Kidney (tissue), 14 donors: ENCODE results near the gene CRYZL1. TPM values are rescaled to one million over a fixed set of nuclear protein-coding genes. Genes with fewer than 3 reads are reported as not detected.

Experiments
- DNase-seq, 5 donors: peaks; one replicate each; pipeline ENCODE4 v3.0.0-alpha.2; 2013 to 2020
- FAIRE-seq: peaks from 2 replicates; lab custom pipeline; 2012; peaks lifted over from hg19 to GRCh38; lab: Jason Lieb, UNC
- H3K27ac ChIP-seq, 2 donors: one replicate each; pipeline ENCODE4 v1.7.0; 2013; ENCODE audit warnings: low read depth in 2 of 2, low read length in 2 of 2, inconsistent platforms in 1 of 2
- H3K27me3 ChIP-seq: one replicate; pipeline ENCODE4 v1.7.1; 2013; ENCODE audit warnings: low read length, inconsistent platforms; ENCODE audit not compliant: control insufficient read depth, insufficient read depth
- H3K36me3 ChIP-seq, 3 donors: one replicate each; pipeline versions ENCODE4 v1.7.0 to v1.7.1; 2013; ENCODE audit warnings: low read length in 3 of 3, control low read depth in 1 of 3, inconsistent platforms in 1 of 3; ENCODE audit not compliant: insufficient read depth in 3 of 3, control insufficient read depth in 2 of 3
- H3K4me1 ChIP-seq, 3 donors: one replicate each; pipeline versions ENCODE4 v1.7.0 to v1.7.1; 2013; ENCODE audit warnings: low read length in 3 of 3, inconsistent platforms in 1 of 3, low read depth in 1 of 3; ENCODE audit not compliant: control insufficient read depth in 2 of 3, insufficient read depth in 2 of 3
- H3K4me3 ChIP-seq, 3 donors: one replicate each; pipeline versions ENCODE4 v1.7.0 to v1.8.1; 2013; ENCODE audit warnings: low read length in 3 of 3, control low read depth in 1 of 3, inconsistent platforms in 1 of 3
- H3K9ac ChIP-seq, 3 donors: one replicate each; pipeline versions ENCODE4 v1.7.0 to v1.7.1; 2013; ENCODE audit warnings: low read length in 3 of 3, control low read depth in 1 of 3, inconsistent platforms in 1 of 3
- H3K9me3 ChIP-seq, 3 donors: one replicate each; pipeline versions ENCODE4 v1.7.0 to v1.7.1; 2013; ENCODE audit warnings: low read length in 3 of 3, control low read depth in 1 of 3, inconsistent platforms in 1 of 3; ENCODE audit not compliant: control insufficient read depth in 2 of 3, insufficient read depth in 1 of 3
- CTCF ChIP-seq: IDR thresholded peaks from 3 replicates; pipeline ENCODE4 v1.5.1; 2012; ENCODE audit warnings: mild to moderate bottlenecking, moderate library complexity, borderline replicate concordance; ENCODE audit not compliant: insufficient read depth; ENCODE audit errors: extremely low read depth
- intact Hi-C: fragments of 100-400 bp; cut with DNase I; formaldehyde crosslinking; loops from one replicate; pipeline ENCODE4 v1.11.1; 2022
- polyA plus RNA-seq: library from polyadenylated mRNA; stranded (reverse); fragments of 350-450 nt; fragmentation: Illumina TruSeq; extraction: RNeasy Lipid Tissue Mini Kit (QIAGEN cat#74804); gene quantifications from one replicate; pipeline ENCODE4 v1.2.3, GENCODE V29; 2014; ENCODE audit warnings: low read depth, low replicate concordance; ENCODE audit not compliant: insufficient read depth
- total RNA-seq: library from RNA; stranded (reverse); fragmentation: NEBNext Ultra II Directional; extraction: Animal tissue kit (Norgen Biotek cat#: 25700); gene quantifications from one replicate; pipeline ENCODE4 v1.2.1, GENCODE V29; 2021
- donor health status: control.
- donor health status: control.
- donor health status: control.
- donor health status: control.
- donor health status: control.
- donor health status: DM: yes; HTN: yes; CAD: no.
- donor health status: Normal renal cell carcinoma (clear cell type).

Gene CRYZL1
- total and polyA plus RNA-seq, 2 donors from 2014 or later = 34.1 to 40.8 TPM

- TF ChIP-seq CTCF = no peak
- no peak overlapping the region for H3K27ac ChIP-seq
- no peaks in the 10 kb centered on the region for H3K27me3 ChIP-seq
- no peak overlapping the region for H3K9ac ChIP-seq
- H3K36me3 ChIP-seq = no peaks in the 10 kb centered on the region
- H3K4me3 ChIP-seq = no peak overlapping the region
- intact Hi-C loops = no loop called here
- H3K4me1 ChIP-seq = peaks cover 0 to 9% (median 6%) of the 10 kb centered on the region in 3 donors
- FAIRE-seq = no peak
- DNase-seq = no peak
- no peaks in the 10 kb centered on the region for H3K9me3 ChIP-seq
Measured at GRCh38 chr21:33660406-33660805, 18.9 kb upstream of the CRYZL1 start.

GRCh38 chr21:33659568-33659949 lies 18.0 kb upstream of the CRYZL1 start:
- TF ChIP-seq CTCF = no peak
- Histone ChIP-seq H3K4me1 (peaks cover 0 to 14% (median 9%) of the 10 kb centered on the region in 3 donors), H3K9me3 (no peaks in the 10 kb centered on the region), H3K4me3 (no peak overlapping the region), H3K27me3 (no peaks in the 10 kb centered on the region), H3K27ac (no peak overlapping the region), H3K9ac (no peak overlapping the region), H3K36me3 (no peaks in the 10 kb centered on the region)
- FAIRE-seq = no peak
- DNase-seq = no peak
- intact Hi-C loops = no loop called here

GRCh38 chr21:33658919-33659567 lies 17.5 kb upstream of the CRYZL1 start:
- no peak for FAIRE-seq
- no peak for DNase-seq
- H3K27me3 ChIP-seq = no peaks in the 10 kb centered on the region
- peaks cover 0 to 14% (median 9%) of the 10 kb centered on the region in 3 donors for H3K4me1 ChIP-seq
- no peaks in the 10 kb centered on the region for H3K36me3 ChIP-seq
- intact Hi-C loops = no loop called here
- H3K27ac ChIP-seq = no peak overlapping the region
- H3K9me3 ChIP-seq = no peaks in the 10 kb centered on the region
- no peak for TF ChIP-seq CTCF
- no peak overlapping the region for H3K9ac ChIP-seq
- H3K4me3 ChIP-seq = no peak overlapping the region
